Dermis blood vessel endothelial cell (primary cell): ENCODE data around the gene NODAL. TPM values are rescaled to one million over a fixed set of nuclear protein-coding genes. Genes with fewer than 3 reads are reported as not detected.

Experiments used
- total RNA-seq: library from RNA; depleted of rRNA; stranded (reverse); fragments of >200 nt; gene quantifications from 2 replicates; pipeline ENCODE4 v1.2.3, GENCODE V29; 2014

NODAL gene
- total RNA-seq, 1 donor from 2014 or later = not detected

Other genes starting within 250 kb of the NODAL start
- 171 and 240 TPM in 2 replicates for gene PPA1, start 208.3 kb downstream of the NODAL start, total RNA-seq
- gene NPFFR1, start 157.7 kb downstream of the NODAL start, total RNA-seq = not detected in 2 replicates
- 9.0 and 15.0 TPM in 2 replicates for gene LRRC20, start 59.1 kb downstream of the NODAL start, total RNA-seq
- 28.2 and 49.7 TPM in 2 replicates for gene EIF4EBP2, start 37.5 kb downstream of the NODAL start, total RNA-seq
- 248 and 276 TPM in 2 replicates for gene PALD1, start 37.1 kb upstream of the NODAL start, total RNA-seq
- not detected in 2 replicates for gene PRF1, start 161.1 kb upstream of the NODAL start, total RNA-seq
- gene ADAMTS14, start 230.8 kb upstream of the NODAL start, total RNA-seq = under 0.01 and 0.05 TPM in 2 replicates